GM12891 (cell line): ENCODE data around the gene RFXAP.

Experiments used
- POLR2A ChIP-seq: IDR thresholded peaks from 2 replicates; pipeline ENCODE4 v1.6.1; 2011; ENCODE audit warnings: low read depth, low read length, control low read depth
- POLR2AphosphoS5 ChIP-seq: IDR thresholded peaks from 2 replicates; pipeline ENCODE4 v1.6.1; 2011; ENCODE audit warnings: low read depth, low read length, control low read depth
- TAF1 ChIP-seq: IDR thresholded peaks from 2 replicates; pipeline ENCODE4 v1.6.1; 2011; ENCODE audit warnings: low read depth, low read length, control low read depth

- TF ChIP-seq POLR2A (no peak), POLR2AphosphoS5 (no peak), TAF1 (no peak)
Measured at GRCh38 chr13:36807616-36808015, 11.4 kb upstream of the RFXAP start.
